GM13977 (cell line): Measurements from ENCODE around the gene USP5.
"Not testable (repeated sequence)": the region's sequence is repeated elsewhere in the genome, so short reads cannot be mapped to it uniquely, and the experiment has no call there.

ENCODE experiments used
- DNase-seq: peaks from one replicate; pipeline ENCODE4 v3.0.0; 2012; ENCODE audit warnings: low spot score
- in situ Hi-C: fragments of 300-500 bp; cut with MboI; formaldehyde crosslinking; loops from one replicate; pipeline ENCODE4 v1.12.0; 2022; ENCODE audit warnings: low sequenced_read_pairs, low pct_unique_long_range_greater_than_20kb, mixed read lengths, inconsistent platforms; ENCODE audit not compliant: unreplicated experiment
- TF ChIP-seq, protein P1 (sequence below): IDR thresholded peaks from 2 replicates; pipeline ENCODE4 v1.5.1; 2012; ENCODE audit warnings: mild to moderate bottlenecking, control low read depth; ENCODE audit not compliant: insufficient read depth; ENCODE audit errors: extremely low read depth, missing control alignments

USP5 gene

DNA sequence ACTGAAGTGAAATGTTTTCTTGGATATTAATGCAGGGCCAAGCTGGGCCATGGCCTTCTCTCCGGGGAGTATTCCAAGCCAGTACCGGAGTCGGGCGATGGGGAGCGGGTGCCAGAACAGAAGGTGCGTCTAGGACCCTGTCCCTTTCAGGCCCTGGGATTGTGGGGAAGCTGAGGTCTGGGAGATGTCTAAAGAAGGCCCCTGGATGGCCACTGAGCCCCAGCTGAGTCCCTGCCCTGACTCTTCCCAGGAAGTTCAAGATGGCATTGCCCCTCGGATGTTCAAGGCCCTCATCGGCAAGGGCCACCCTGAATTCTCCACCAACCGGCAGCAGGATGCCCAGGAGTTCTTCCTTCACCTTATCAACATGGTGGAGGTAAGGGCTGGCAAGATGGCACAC is 8.2 kb downstream of the USP5 start:
- in situ Hi-C loops, result no loop called here
- TF ChIP-seq, protein P1, sequence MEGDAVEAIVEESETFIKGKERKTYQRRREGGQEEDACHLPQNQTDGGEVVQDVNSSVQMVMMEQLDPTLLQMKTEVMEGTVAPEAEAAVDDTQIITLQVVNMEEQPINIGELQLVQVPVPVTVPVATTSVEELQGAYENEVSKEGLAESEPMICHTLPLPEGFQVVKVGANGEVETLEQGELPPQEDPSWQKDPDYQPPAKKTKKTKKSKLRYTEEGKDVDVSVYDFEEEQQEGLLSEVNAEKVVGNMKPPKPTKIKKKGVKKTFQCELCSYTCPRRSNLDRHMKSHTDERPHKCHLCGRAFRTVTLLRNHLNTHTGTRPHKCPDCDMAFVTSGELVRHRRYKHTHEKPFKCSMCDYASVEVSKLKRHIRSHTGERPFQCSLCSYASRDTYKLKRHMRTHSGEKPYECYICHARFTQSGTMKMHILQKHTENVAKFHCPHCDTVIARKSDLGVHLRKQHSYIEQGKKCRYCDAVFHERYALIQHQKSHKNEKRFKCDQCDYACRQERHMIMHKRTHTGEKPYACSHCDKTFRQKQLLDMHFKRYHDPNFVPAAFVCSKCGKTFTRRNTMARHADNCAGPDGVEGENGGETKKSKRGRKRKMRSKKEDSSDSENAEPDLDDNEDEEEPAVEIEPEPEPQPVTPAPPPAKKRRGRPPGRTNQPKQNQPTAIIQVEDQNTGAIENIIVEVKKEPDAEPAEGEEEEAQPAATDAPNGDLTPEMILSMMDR, result no peak
- no peak for DNase-seq

DNA sequence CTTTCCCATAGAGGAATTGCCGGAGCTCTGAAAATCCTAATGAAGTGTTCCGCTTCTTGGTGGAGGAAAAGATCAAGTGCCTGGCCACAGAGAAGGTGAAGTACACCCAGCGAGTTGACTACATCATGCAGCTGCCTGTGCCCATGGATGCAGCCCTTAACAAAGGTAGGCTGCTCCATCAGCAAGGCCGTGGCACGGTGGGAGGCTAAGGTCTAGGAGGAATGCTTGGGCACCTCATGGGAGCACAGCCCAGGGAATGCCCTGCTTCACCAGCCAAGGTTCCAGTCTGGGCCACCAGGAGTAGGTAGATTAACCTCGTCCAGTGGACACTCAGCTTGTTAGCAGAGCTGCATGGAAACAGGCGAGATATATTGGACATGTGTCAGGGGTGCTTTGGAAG is 9.0 kb downstream of the USP5 start:
- DNase-seq, result no peak
- TF ChIP-seq, protein P1, result no peak
- in situ Hi-C loops, result no loop called here

DNA sequence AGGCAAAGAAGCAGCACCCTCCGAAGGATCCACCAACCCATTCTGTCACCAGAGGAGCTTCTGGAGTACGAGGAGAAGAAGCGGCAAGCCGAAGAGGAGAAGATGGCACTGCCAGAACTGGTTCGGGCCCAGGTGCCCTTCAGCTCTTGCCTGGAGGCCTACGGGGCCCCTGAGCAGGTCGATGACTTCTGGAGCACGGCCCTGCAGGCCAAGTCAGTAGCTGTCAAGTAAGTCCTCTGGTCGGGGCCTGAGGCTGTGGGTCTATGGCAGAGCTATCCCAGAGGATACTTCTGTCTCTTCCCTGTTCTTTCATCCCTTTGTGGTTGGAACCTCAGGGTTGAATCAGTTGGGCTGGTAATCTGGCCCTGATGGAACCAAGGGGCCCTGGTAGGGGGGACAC is 9.4 kb downstream of the USP5 start:
- in situ Hi-C loops, result no loop called here
- TF ChIP-seq, protein P1, result no peak

GRCh38 chr12:6863033-6863432 is 11.1 kb downstream of the USP5 start:
- in situ Hi-C loops, result no loop called here
- DNase-seq, result no peak
- TF ChIP-seq, protein P1, result no peak

More for the DNA sequence above, 9.4 kb downstream of the USP5 start:
- no peak for DNase-seq

GRCh38 chr12:6863586-6864321 is 11.8 kb downstream of the USP5 start:
- in situ Hi-C loops, result no loop called here

GRCh38 chr12:6865307-6865706 is 13.4 kb downstream of the USP5 start:
- in situ Hi-C loops, DNase-seq: not testable (repeated sequence)

More at GRCh38 chr12:6863586-6864321, 11.8 kb downstream of the USP5 start:
- TF ChIP-seq, protein P1, result no peak
- DNase-seq, result no peak

GRCh38 chr12:6866163-6866919 is 14.4 kb downstream of the USP5 start:
- in situ Hi-C loops, result no loop called here
- TF ChIP-seq, protein P1, result no peak
- DNase-seq, result no peak
